Measurements from ENCODE around the gene THADA.

GRCh38 chr2:43307046-43307445, 288.8 kb downstream of the THADA start:
- TF ChIP-seq POLR2AphosphoS5 (IDR thresholded peaks at IDR 0.05) (no peak), CTCF (IDR thresholded peaks at IDR 0.05) (no peak), POLR2A (IDR thresholded peaks at IDR 0.05) (no peak)

Data from upper lobe of left lung (tissue), 4 donors.